NT2/D1 (cell line): ENCODE data around the gene PDLIM5.
"Not testable (repeated sequence)": the region's sequence is repeated elsewhere in the genome, so short reads cannot be mapped to it uniquely, and the experiment has no call there.

Experiments used
- DNase-seq: peaks from one replicate; pipeline ENCODE4 v3.0.0-alpha.2; 2011; ENCODE audit warnings: low read depth, low spot score
- H3K27me3 ChIP-seq: 2 replicates; pipeline ENCODE4 v1.6.0; 2011; ENCODE audit warnings: mild to moderate bottlenecking; ENCODE audit not compliant: insufficient read length, insufficient read depth
- H3K36me3 ChIP-seq: 2 replicates; pipeline ENCODE4 v1.6.1; 2011; ENCODE audit warnings: mild to moderate bottlenecking, low read length, mixed read lengths; ENCODE audit not compliant: insufficient read depth, insufficient read length
- H3K4me1 ChIP-seq: 2 replicates; pipeline ENCODE4 v1.5.1; 2011; ENCODE audit not compliant: insufficient read depth, insufficient read length
- H3K4me3 ChIP-seq: 2 replicates; pipeline ENCODE4 v1.5.1; 2011; ENCODE audit warnings: low read depth; ENCODE audit not compliant: insufficient read length
- H3K9ac ChIP-seq: 2 replicates; pipeline ENCODE4 v1.6.0; 2011; ENCODE audit warnings: low read depth; ENCODE audit not compliant: insufficient read length
- H3K9me3 ChIP-seq: 2 replicates; pipeline ENCODE4 v1.5.1; 2011; ENCODE audit warnings: mild to moderate bottlenecking, low read length; ENCODE audit not compliant: insufficient read depth
- SUZ12 ChIP-seq: IDR thresholded peaks from 2 replicates; pipeline ENCODE4 v1.6.1; 2011; ENCODE audit not compliant: insufficient read length, insufficient read depth; ENCODE audit errors: extremely low read depth
- YY1 ChIP-seq: IDR thresholded peaks from 2 replicates; pipeline ENCODE4 v1.6.1; 2011; ENCODE audit not compliant: insufficient read length, insufficient read depth
- ZNF274 ChIP-seq: IDR thresholded peaks from 2 replicates; pipeline ENCODE4 v1.6.1; 2011; ENCODE audit warnings: mild to moderate bottlenecking, low read depth, low read length

Gene PDLIM5

GRCh38 chr4:94463771-94464170 is 12.0 kb downstream of the PDLIM5 start:
- TF ChIP-seq ZNF274 = no peak
- no peak for TF ChIP-seq YY1
- TF ChIP-seq SUZ12 = no peak

DNA sequence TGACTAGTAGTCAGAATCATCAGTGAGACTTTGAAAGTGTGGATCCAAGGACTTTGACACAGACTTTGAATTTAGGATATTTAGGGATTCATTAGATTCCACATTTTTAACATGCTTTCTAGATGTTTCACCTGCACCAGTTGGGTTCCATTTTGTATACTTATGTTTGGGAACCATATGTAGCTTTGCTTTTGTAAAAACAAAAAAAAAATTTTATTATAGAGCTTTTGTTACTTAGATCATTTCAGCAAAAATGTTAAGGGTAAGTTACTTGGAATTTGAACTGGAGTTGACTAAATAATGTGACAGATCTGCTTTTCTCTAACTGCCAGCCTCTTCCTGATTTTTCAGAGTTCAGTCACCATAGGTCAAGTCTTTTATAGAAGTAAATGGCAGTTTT is 14.6 kb downstream of the PDLIM5 start:
- no peak overlapping the region for H3K9ac ChIP-seq
- no peak for DNase-seq
- H3K4me3 ChIP-seq = no peak overlapping the region
- TF ChIP-seq ZNF274 (no peak), SUZ12 (no peak), YY1 (no peak)
- no peaks in the 10 kb centered on the region for H3K27me3 ChIP-seq
- no peaks in the 10 kb centered on the region for H3K4me1 ChIP-seq
- no peaks in the 10 kb centered on the region; the same call in 1 of the 2 replicates for H3K9me3 ChIP-seq
- no peaks in the 10 kb centered on the region for H3K36me3 ChIP-seq

More at GRCh38 chr4:94463771-94464170, 12.0 kb downstream of the PDLIM5 start:
- Histone ChIP-seq H3K9me3 (no peaks in the 10 kb centered on the region), H3K27me3 (no peaks in the 10 kb centered on the region), H3K9ac (no peak overlapping the region), H3K4me3 (no peak overlapping the region), H3K4me1 (no peaks in the 10 kb centered on the region), H3K36me3 (no peaks in the 10 kb centered on the region)
- DNase-seq = no peak

- no peaks in the 10 kb centered on the region; the same call in 1 of the 2 replicates for H3K9me3 ChIP-seq
- no peaks in the 10 kb centered on the region for H3K27me3 ChIP-seq
- H3K4me3 ChIP-seq = no peak overlapping the region
- no peaks in the 10 kb centered on the region for H3K36me3 ChIP-seq
- H3K9ac ChIP-seq = no peak overlapping the region
- TF ChIP-seq YY1 (no peak), ZNF274 (no peak), SUZ12 (no peak)
- no peaks in the 10 kb centered on the region for H3K4me1 ChIP-seq
- DNase-seq = no peak
These were observed 15.2 kb downstream of the PDLIM5 start for GRCh38 chr4:94466923-94467322.

- Histone ChIP-seq H3K4me3 (no peak overlapping the region), H3K36me3 (no peaks in the 10 kb centered on the region), H3K9me3 (no peaks in the 10 kb centered on the region; the same call in 1 of the 2 replicates), H3K4me1 (no peaks in the 10 kb centered on the region), H3K27me3 (no peaks in the 10 kb centered on the region), H3K9ac (no peak overlapping the region)
- DNase-seq = no peak
- TF ChIP-seq ZNF274 (no peak), SUZ12 (no peak), YY1 (no peak)
These were observed 16.5 kb downstream of the PDLIM5 start for GRCh38 chr4:94468093-94468769.

DNA sequence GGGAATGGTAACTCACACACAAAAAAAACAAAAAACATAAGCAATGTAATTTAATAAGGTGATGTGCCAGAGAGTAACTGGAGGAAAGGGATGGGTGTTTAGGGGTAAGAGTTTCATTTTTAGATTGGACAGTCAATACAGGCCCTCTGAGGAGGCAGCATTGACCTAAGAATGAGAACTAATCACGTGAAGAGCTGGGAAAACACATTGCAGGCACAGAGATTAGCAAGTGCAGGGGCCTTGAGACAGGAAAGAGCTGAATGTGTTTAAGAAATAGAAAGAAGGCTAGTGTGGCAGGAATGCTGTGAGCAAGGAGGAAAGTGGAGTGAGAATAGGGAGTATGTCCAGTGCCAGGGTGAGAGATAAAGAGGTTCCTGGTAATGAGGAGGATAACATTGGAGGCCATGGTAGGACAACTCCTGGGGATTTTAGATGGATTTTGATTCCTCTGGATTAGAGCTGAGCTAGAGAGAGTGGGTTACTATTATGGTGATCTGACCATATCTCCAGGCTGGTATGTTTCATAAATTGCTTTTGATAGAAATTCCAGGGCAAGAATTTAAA is 17.6 kb downstream of the PDLIM5 start:
- Histone ChIP-seq H3K36me3 (no peaks in the 10 kb centered on the region), H3K4me3 (no peak overlapping the region), H3K27me3 (no peaks in the 10 kb centered on the region), H3K9ac (no peak overlapping the region), H3K9me3 (no peaks in the 10 kb centered on the region; the same call in 1 of the 2 replicates), H3K4me1 (no peaks in the 10 kb centered on the region)
- no peak for DNase-seq
- TF ChIP-seq SUZ12 = no peak
- TF ChIP-seq YY1 = no peak
- TF ChIP-seq ZNF274 = no peak

GRCh38 chr4:94470132-94470531 is 18.4 kb downstream of the PDLIM5 start:
- Histone ChIP-seq H3K9me3 (no peaks in the 10 kb centered on the region; the same call in 1 of the 2 replicates), H3K4me3 (no peak overlapping the region), H3K9ac (no peak overlapping the region), H3K27me3 (no peaks in the 10 kb centered on the region), H3K36me3 (no peaks in the 10 kb centered on the region), H3K4me1 (no peaks in the 10 kb centered on the region)
- no peak for DNase-seq
- TF ChIP-seq YY1 = no peak
- no peak for TF ChIP-seq SUZ12
- no peak for TF ChIP-seq ZNF274

- H3K4me1 ChIP-seq, H3K27me3 ChIP-seq, H3K9ac ChIP-seq, H3K4me3 ChIP-seq, H3K36me3 ChIP-seq, DNase-seq, H3K9me3 ChIP-seq: not testable (repeated sequence)
These were observed 19.0 kb downstream of the PDLIM5 start for GRCh38 chr4:94470782-94471181.
